Activated naive CD8-positive, alpha-beta T cell treated with anti-CD3 and anti-CD28 coated beads, Interleukin-2, amount 50 U/mL, for 24 hours (primary cell): ENCODE measurements around the gene TLR5.

Experiments used
- ATAC-seq: fragments of 150-1000 bp; cut with Tn5 transposase; one replicate; pipeline ENCODE4 v1.10.0; 2021
- DNase-seq: peaks from one replicate; pipeline ENCODE4 v3.0.0; 2021
- H3K27ac Mint-ChIP-seq: one replicate; pipeline ENCODE4 v1.8.0; 2021; ENCODE audit warnings: mild to moderate bottlenecking, mixed read lengths
- H3K27me3 Mint-ChIP-seq: one replicate; pipeline ENCODE4 v1.8.0; 2021; ENCODE audit warnings: mixed read lengths
- H3K36me3 Mint-ChIP-seq: one replicate; pipeline ENCODE4 v1.8.0; 2021; ENCODE audit warnings: low read depth, mixed read lengths
- H3K4me1 Mint-ChIP-seq: one replicate; pipeline ENCODE4 v1.8.0; 2021; ENCODE audit warnings: mixed read lengths
- H3K4me3 Mint-ChIP-seq: one replicate; pipeline ENCODE4 v1.8.0; 2021; ENCODE audit warnings: mild to moderate bottlenecking, moderate library complexity, mixed read lengths
- H3K9me3 Mint-ChIP-seq: one replicate; pipeline ENCODE4 v1.8.0; 2021; ENCODE audit warnings: mixed read lengths

The TLR5 gene

GRCh38 chr1:223081181-223081994, 61.7 kb downstream of the TLR5 start:
- ATAC-seq: peak; percentile 94
- Mint-ChIP-seq H3K9me3 (no peaks in the 10 kb centered on the region), H3K27me3 (peaks cover 4% of the 10 kb centered on the region), H3K36me3 (no peaks in the 10 kb centered on the region), H3K4me1 (no peaks in the 10 kb centered on the region), H3K27ac (no peak overlapping the region), H3K4me3 (peak overlapping the region; percentile 51)
- peak; percentile 79 for DNase-seq

GRCh38 chr1:223079498-223079897, 63.5 kb downstream of the TLR5 start:
- Mint-ChIP-seq H3K36me3 (no peaks in the 10 kb centered on the region), H3K9me3 (no peaks in the 10 kb centered on the region), H3K4me1 (no peaks in the 10 kb centered on the region), H3K4me3 (no peak overlapping the region), H3K27ac (no peak overlapping the region), H3K27me3 (peaks cover 8% of the 10 kb centered on the region)
- DNase-seq (no peak), ATAC-seq (no peak)

GRCh38 chr1:223077247-223077833, 65.7 kb downstream of the TLR5 start:
- Mint-ChIP-seq H3K27me3 (peaks cover 8% of the 10 kb centered on the region), H3K4me3 (no peak overlapping the region), H3K4me1 (no peaks in the 10 kb centered on the region), H3K36me3 (no peaks in the 10 kb centered on the region), H3K27ac (no peak overlapping the region), H3K9me3 (no peaks in the 10 kb centered on the region)
- no peak for DNase-seq
- ATAC-seq: no peak

GRCh38 chr1:223076362-223076761, 66.7 kb downstream of the TLR5 start:
- DNase-seq (no peak), ATAC-seq (no peak)
- Mint-ChIP-seq H3K27ac (no peak overlapping the region), H3K4me1 (no peaks in the 10 kb centered on the region), H3K36me3 (no peaks in the 10 kb centered on the region), H3K4me3 (no peak overlapping the region), H3K27me3 (peaks cover 8% of the 10 kb centered on the region), H3K9me3 (no peaks in the 10 kb centered on the region)

- Mint-ChIP-seq H3K36me3 (no peaks in the 10 kb centered on the region), H3K27me3 (peaks cover 8% of the 10 kb centered on the region), H3K9me3 (no peaks in the 10 kb centered on the region), H3K4me1 (no peaks in the 10 kb centered on the region), H3K4me3 (no peak overlapping the region), H3K27ac (no peak overlapping the region)
- ATAC-seq (no peak), DNase-seq (no peak)
These were observed 67.2 kb downstream of the TLR5 start for GRCh38 chr1:223075834-223076233.

- Mint-ChIP-seq H3K9me3 (no peaks in the 10 kb centered on the region), H3K4me3 (no peak overlapping the region), H3K4me1 (no peaks in the 10 kb centered on the region), H3K27me3 (peaks cover 8% of the 10 kb centered on the region), H3K27ac (no peak overlapping the region), H3K36me3 (no peaks in the 10 kb centered on the region)
- ATAC-seq (no peak), DNase-seq (no peak)
These were observed 68.4 kb downstream of the TLR5 start for GRCh38 chr1:223074445-223075300.

- Mint-ChIP-seq H3K4me1 (no peaks in the 10 kb centered on the region), H3K36me3 (no peaks in the 10 kb centered on the region), H3K27ac (no peak overlapping the region), H3K27me3 (peaks cover 2% of the 10 kb centered on the region), H3K4me3 (no peak overlapping the region), H3K9me3 (no peaks in the 10 kb centered on the region)
- no peak for ATAC-seq
- DNase-seq: no peak
These were observed 74.0 kb downstream of the TLR5 start for GRCh38 chr1:223068900-223069665.

GRCh38 chr1:223067914-223068313, 75.1 kb downstream of the TLR5 start:
- Mint-ChIP-seq H3K4me3 (no peak overlapping the region), H3K36me3 (no peaks in the 10 kb centered on the region), H3K27ac (no peak overlapping the region), H3K27me3 (peaks cover 4% of the 10 kb centered on the region), H3K4me1 (no peaks in the 10 kb centered on the region), H3K9me3 (no peaks in the 10 kb centered on the region)
- no peak for DNase-seq
- ATAC-seq: peak; percentile 65

GRCh38 chr1:223066415-223066814, 76.6 kb downstream of the TLR5 start:
- ATAC-seq: no peak
- H3K27me3 Mint-ChIP-seq: peaks cover 4% of the 10 kb centered on the region

GRCh38 chr1:223062177-223062576, 80.9 kb downstream of the TLR5 start:
- Mint-ChIP-seq H3K27me3 (peaks cover 4% of the 10 kb centered on the region), H3K27ac (no peak overlapping the region), H3K4me3 (no peak overlapping the region), H3K36me3 (no peaks in the 10 kb centered on the region), H3K4me1 (no peaks in the 10 kb centered on the region), H3K9me3 (no peaks in the 10 kb centered on the region)
- DNase-seq (no peak), ATAC-seq (no peak)

More at GRCh38 chr1:223066415-223066814, 76.6 kb downstream of the TLR5 start:
- no peaks in the 10 kb centered on the region for H3K4me1 Mint-ChIP-seq
- H3K9me3 Mint-ChIP-seq: no peaks in the 10 kb centered on the region
- H3K27ac Mint-ChIP-seq: no peak overlapping the region
- H3K36me3 Mint-ChIP-seq: no peaks in the 10 kb centered on the region
- no peak for DNase-seq
- H3K4me3 Mint-ChIP-seq: no peak overlapping the region

GRCh38 chr1:223059526-223059925, 83.5 kb downstream of the TLR5 start:
- H3K9me3 Mint-ChIP-seq: no peaks in the 10 kb centered on the region
- no peaks in the 10 kb centered on the region for H3K4me1 Mint-ChIP-seq
- no peak overlapping the region for H3K4me3 Mint-ChIP-seq
- peaks cover 4% of the 10 kb centered on the region for H3K27me3 Mint-ChIP-seq
- no peak for ATAC-seq
- H3K36me3 Mint-ChIP-seq: no peaks in the 10 kb centered on the region
- no peak for DNase-seq
- H3K27ac Mint-ChIP-seq: no peak overlapping the region
